Endometrial microvascular endothelial cells (primary cell): ENCODE measurements around the gene SLC35G1. TPM values are rescaled to one million over a fixed set of nuclear protein-coding genes. Genes with fewer than 3 reads are reported as not detected.

Experiments used
- in situ Hi-C: cut with HindIII; loops from 2 replicates; pipeline ENCODE4 v1.10.0; 2017; ENCODE audit warnings: low sequenced_read_pairs, low pct_unique_long_range_greater_than_20kb; ENCODE audit errors: inconsistent ontology term
- total RNA-seq: library from RNA; depleted of rRNA; stranded (reverse); fragments of >200 nt; gene quantifications from one replicate; pipeline ENCODE4 v1.2.3, GENCODE V29; 2015; ENCODE audit errors: inconsistent ontology term

Gene SLC35G1
- 1.9 TPM for total RNA-seq

DNA sequence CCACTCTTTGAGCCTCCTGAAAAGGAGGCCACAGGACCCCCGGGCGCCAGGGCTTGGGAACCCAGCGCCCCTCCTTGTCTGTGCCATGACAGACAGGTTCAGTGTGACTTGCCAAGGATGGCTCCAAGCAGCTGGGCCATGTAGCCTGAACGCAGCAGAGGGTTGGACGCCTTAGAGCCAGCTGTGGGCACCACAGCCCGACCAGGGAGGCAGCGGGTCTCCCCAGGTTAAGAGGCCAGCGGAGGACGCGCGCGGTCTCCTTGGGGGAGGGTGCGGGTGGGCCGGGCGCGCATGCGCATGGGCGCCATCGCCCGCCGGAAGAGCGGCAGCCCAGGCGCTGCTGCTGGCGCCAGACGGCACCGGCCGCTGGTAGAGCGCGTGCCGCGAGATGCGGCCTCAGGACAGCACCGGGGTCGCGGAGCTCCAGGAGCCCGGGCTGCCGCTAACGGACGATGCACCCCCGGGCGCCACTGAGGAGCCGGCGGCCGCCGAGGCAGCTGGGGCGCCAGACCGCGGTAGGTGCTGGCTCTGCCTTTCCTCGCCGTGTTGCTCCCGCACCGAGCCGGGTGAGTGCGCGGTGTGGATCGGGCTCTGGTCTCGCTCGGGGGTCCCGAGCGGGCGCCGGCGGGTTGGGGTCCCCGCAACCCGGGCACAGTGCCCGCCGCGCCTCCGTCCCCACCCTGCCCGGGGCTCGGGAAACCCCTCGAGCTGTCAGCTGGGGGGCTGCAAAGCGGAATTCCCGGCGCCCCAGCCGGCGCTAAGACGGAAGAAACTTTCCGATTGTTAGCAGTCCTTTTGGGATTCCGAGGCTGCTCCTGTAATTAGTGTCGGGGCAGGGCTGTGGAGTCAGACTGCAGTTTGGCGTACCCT, at the start of gene SLC35G1:
Gene SLC35G1, plus strand, starts transcription at position 333 of the 870 bp plus-strand sequence. Its CDS starts 56 bp downstream, at position 389.
- in situ Hi-C loops = no loop called here

- in situ Hi-C loops = no loop called here
Measured at GRCh38 chr10:93844979-93845626, 48.7 kb upstream of the SLC35G1 start.

- in situ Hi-C loops = no loop called here
Measured at GRCh38 chr10:93849593-93849992, 44.2 kb upstream of the SLC35G1 start.

DNA sequence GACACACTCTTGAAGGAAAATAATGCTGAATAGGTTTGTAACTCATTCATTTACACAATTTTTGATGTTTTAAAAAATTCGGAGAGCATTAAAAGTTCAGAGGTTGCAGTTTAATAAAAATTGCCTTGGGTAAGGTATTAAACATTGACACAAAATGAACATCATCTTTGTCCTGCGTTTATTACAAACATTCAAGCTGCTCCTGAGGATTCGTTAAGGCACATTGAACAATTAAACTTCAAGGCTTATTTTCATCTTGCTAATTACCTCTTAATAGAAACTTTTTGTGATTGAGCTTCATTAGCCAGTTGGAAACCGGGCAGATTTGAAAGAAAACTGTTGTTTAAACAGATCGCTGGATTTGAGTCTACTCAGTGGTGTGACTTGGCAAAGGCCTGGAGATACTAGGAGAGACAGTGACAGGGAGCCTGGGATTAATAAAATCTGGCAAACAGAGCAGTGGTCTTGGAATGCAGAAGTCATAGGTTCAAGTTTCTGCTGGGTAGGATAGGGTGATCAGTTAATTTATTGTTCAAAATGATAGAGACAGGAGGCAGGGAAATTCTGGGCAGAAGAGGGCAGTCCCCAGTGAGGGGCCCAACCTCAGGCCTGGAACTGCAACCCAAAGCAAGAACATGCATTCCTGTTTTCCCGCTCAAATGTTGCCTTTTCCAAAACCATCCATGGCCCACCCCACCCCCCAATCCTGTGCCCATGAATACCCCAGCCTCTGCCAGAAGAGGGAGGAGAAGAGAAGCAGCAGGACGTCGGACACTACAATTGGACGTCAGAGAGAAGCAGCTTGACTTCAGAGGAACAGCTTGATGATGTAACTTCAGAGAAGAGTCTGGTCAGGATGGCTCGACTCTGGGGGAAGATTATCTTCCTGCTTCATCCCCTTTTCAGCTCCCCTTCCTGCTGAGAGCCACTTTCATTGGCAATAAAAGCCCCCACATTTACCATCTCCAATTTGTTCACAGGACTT, 43.5 kb upstream of the SLC35G1 start:
- in situ Hi-C loops = no loop called here

- in situ Hi-C loops = no loop called here
Measured at GRCh38 chr10:93851169-93851568, 42.6 kb upstream of the SLC35G1 start.

GRCh38 chr10:93852476-93853095, 41.2 kb upstream of the SLC35G1 start:
- in situ Hi-C loops = no loop called here

DNA sequence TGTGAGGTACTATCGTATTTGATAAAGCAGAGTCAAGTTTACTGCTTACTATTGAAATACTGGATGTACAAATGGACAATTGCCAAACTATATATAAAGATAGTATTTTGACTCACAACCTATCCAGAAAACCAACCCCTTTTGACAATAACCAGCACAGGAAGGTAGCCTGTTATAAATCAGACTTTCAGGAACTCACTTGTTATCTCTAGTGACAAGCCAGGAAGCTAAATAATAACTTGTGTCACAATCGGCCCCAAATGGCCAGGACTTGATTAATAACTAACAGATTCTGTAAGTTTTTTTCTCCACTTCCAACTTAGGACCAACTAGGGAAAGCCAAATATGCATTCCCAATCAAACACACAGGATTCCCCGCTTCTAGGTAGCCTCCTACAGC, 38.8 kb upstream of the SLC35G1 start:
- in situ Hi-C loops = loop anchor here (5.0 kb wide), 1 partner anchor 42 kb away; no protein-coding TSS in a partner anchor

GRCh38 chr10:93856349-93857145, 37.2 kb upstream of the SLC35G1 start:
- in situ Hi-C loops = loop anchor here (5.0 kb wide), 1 partner anchor 41 kb away; no protein-coding TSS in a partner anchor

DNA sequence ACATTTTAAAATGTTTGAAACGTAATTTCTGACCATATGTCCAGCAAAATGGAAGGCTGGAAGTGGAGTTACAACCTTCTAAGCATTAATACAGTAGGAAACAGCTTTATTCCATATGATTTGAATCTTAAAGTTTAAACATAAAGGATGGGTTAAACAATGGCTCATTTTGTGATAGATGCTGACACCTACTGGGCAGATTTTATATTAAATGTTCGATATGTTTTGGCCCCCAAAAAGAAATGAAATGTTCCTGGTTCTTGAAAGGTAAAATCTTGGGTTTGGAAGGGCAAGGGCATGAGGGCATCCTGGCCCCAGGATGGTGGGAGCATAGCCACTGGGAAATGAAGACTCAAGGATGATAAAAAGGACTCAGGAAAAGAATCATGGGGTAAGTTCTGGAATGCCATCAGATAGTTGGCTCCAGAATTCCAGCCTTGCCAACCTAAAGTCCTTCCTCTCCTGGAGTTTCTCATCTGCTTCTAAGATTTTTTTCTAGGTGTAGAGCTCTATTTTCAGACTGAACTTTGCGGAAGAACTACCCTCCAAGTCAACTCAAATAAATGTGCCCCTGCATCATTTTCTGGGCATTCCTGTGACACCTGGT, 34.6 kb upstream of the SLC35G1 start:
- in situ Hi-C loops = loop anchor here (5.0 kb wide), 1 partner anchor 38 kb away; no protein-coding TSS in a partner anchor

DNA sequence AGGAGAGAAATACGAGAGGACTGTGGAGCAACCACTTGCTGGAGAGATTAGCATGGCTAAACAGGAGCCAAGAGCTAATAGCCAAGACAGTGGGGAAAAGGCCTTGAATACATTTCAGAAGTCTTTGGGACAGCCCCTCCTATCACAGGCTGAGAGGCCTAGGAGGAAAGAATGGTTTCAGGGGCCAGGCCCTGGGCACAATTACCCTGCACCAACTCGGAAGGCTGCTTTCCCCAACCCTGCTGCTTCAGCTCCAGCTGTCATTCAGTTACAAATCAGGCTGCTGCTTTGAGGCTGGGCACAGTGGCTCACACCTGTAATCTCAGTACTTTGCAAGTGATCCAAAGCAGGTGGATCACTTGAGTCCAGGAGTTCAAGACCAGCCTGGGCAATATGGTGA, 32.0 kb upstream of the SLC35G1 start:
- in situ Hi-C loops = no loop called here

- in situ Hi-C loops = no loop called here
Measured at GRCh38 chr10:93865794-93866425, 27.9 kb upstream of the SLC35G1 start.

- in situ Hi-C loops = no loop called here
Measured at GRCh38 chr10:93867525-93867924, 26.3 kb upstream of the SLC35G1 start.

GRCh38 chr10:93871671-93872204, 22.0 kb upstream of the SLC35G1 start:
- in situ Hi-C loops = no loop called here

DNA sequence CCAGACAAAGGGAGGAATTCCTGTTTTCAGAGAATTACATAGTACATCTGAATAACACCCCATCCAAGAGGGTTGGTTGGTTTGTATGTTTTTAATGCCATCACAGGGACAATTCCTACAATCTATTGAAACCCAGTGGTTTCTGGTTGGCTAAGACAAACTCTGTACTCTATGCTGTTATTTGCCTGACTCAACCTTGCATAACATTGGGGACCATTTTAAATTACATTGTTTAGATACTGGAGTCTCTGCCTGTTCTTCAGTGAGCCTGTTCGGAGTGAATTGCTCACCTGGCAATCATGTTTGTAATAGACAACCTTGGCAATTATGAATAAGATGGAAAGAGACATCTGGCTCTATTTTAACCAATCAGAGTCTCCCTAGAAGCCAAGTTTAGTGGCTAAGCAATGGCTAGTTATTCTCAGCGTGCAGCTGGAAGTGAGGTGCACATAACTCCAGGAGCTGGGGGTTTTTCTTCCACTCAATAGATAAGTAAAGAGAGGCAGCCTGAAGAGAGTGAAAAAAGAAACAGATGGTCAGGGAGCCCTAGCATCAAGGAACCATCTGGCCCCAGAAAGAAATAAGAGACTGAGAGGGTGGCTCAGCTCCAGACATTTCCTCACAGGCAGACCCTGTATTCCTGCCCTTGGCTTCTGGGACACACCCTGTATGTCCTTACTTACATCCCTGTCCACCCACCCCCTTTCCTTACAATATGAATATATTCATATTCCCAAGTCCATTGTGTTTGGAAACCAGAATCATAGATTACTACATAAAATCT, 21.2 kb upstream of the SLC35G1 start:
- in situ Hi-C loops = no loop called here

GRCh38 chr10:93873420-93874115, 20.2 kb upstream of the SLC35G1 start:
- in situ Hi-C loops = no loop called here
